K562 (cell line): ENCODE data around the gene UBE2L3. TPM values are rescaled to one million over a fixed set of nuclear protein-coding genes. Genes with fewer than 3 reads are reported as not detected.

ENCODE experiments used
- BHLHE40 ChIP-seq: IDR thresholded peaks from 2 replicates; pipeline ENCODE4 v1.6.1; 2011; ENCODE audit warnings: low read length, improper control_type of control experiment
- HDAC6 ChIP-seq: IDR thresholded peaks from 2 replicates; pipeline ENCODE4 v1.6.1; 2012; ENCODE audit warnings: low read depth, mild to moderate bottlenecking, control low read depth, inconsistent platforms, low read length, moderate library complexity
- JUN ChIP-seq, 2 experiments: sonication (generic) in 1 of 2; formaldehyde crosslinking in 1 of 2; IDR thresholded peaks; 2 replicates each; pipeline versions ENCODE4 v1.6.1 to v1.8.0; 2012 to 2022; ENCODE audit warnings: borderline replicate concordance in 2 of 2, mild to moderate bottlenecking in 2 of 2, improper control_type of control experiment in 1 of 2, low read depth in 1 of 2, low read length in 1 of 2, missing genetic modification reagents in 1 of 2
- PHF8 ChIP-seq: fragments of 200-600 bp; sonication (generic); IDR thresholded peaks from 2 replicates; pipeline ENCODE4 v1.6.1; 2012; ENCODE audit warnings: mixed run types, mild to moderate bottlenecking, inconsistent platforms, low read length, moderate library complexity, borderline replicate concordance
- POU5F1 ChIP-seq: fragments of 150-350 bp; IDR thresholded peaks from 2 replicates; pipeline ENCODE4 v1.6.1; 2014; ENCODE audit warnings: borderline replicate concordance, low read length, low read depth, mild to moderate bottlenecking; ENCODE audit not compliant: partially characterized antibody
- SMAD2 ChIP-seq: fragments of 150-350 bp; IDR thresholded peaks from 2 replicates; pipeline ENCODE4 v1.6.1; 2014; ENCODE audit warnings: low read depth, mild to moderate bottlenecking, low read length
- SMC3 ChIP-seq: conservative IDR thresholded peaks from 2 replicates; pipeline ENCODE4 v1.6.1; 2011; ENCODE audit warnings: low read depth, low read length, improper control_type of control experiment; ENCODE audit not compliant: insufficient read depth
- TCF3 ChIP-seq: sonication (generic); formaldehyde crosslinking; IDR thresholded peaks from 2 replicates; pipeline ENCODE4 v1.4.0; 2020; ENCODE audit warnings: mild to moderate bottlenecking, missing genetic modification reagents
- XRCC3 ChIP-seq: fragments of 450-650 bp; IDR thresholded peaks from 2 replicates; pipeline ENCODE4 v1.6.1; 2017; ENCODE audit warnings: mild to moderate bottlenecking, moderate library complexity
- polyA plus RNA-seq, 8 experiments: library from polyadenylated mRNA; depleted of rRNA in 4 of 8; stranded (reverse) in 5 of 8; unstranded in 3 of 8; fragments of >200 nt; fragmentation: Nextera tagmentation in 2 of 8; fragmentation: Illumina TruSeq in 1 of 8; extraction: Ambion mirVana in 2 of 8; extraction: Trizol in 1 of 8; gene quantifications; 2 replicates each; pipeline versions ENCODE4 v1.2.1 to v1.2.3, GENCODE V29; 2011 to 2014; ENCODE audit warnings: inconsistent platforms in 1 of 8, missing spikeins in 1 of 8
- total RNA-seq, 7 experiments: library from RNA; depleted of rRNA in 6 of 7; stranded (reverse); fragments of >200 nt in 6 of 7; fragmentation: Illumina TruSeq in 2 of 7; extraction: Trizol in 2 of 7; gene quantifications; 2 replicates each; pipeline versions ENCODE4 v1.2.1 to v1.2.3, GENCODE V29; 2011 to 2021; ENCODE audit warnings: low replicate concordance in 1 of 7
- TF ChIP-seq, protein P1 (sequence below): sonication (generic); formaldehyde crosslinking; IDR thresholded peaks from 2 replicates; pipeline ENCODE4 v1.8.1; 2023; ENCODE audit warnings: mild to moderate bottlenecking, missing genetic modification reagents
- TF ChIP-seq, protein P2 (sequence below): fragments of 200-600 bp; sonication (generic); IDR thresholded peaks from one replicate; pipeline ENCODE4 v1.6.1; 2012; ENCODE audit warnings: mild to moderate bottlenecking, low read depth, low read length, inconsistent platforms

The UBE2L3 gene
- total and polyA plus RNA-seq, 9 of the 15 experiments (the other 6 are each of a cell fraction or from before 2014, with no cell fraction given), result 215 to 625 (median 285) TPM

DNA sequence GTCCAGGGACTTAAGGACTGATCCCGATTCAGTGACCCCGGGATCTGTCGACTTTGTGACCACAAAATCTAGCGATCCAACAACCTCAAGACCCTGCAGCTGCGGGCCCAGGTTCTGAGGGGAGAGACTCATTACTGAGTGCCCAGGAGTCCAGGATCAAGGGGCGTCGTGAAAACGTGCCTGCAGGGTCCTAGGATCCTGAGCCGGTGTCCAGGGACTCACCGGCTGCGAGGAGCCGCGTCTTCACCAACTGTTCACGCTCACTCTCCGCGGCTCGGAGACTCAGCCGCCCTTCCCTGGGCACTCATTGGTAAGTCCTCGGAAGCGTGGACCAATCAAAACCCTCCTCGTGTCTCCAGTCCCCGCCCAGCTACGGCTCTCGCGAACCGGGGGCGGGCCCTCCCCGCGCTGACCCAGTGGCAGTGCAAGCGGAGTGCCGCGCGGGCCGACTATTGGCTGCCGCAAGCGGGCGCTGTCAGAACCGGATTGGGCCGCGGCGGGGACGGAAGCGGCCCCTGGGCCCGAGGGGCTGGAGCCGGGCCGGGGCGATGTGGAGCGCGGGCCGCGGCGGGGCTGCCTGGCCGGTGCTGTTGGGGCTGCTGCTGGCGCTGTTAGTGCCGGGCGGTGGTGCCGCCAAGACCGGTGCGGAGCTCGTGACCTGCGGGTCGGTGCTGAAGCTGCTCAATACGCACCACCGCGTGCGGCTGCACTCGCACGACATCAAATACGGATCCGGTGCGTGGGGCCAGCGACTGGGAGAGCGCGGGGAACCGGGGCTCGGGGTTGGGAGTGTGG lies 74.5 kb downstream of the UBE2L3 start, which contains the start of gene SDF2L1 (continued):
- TF ChIP-seq JUN (IDR thresholded peaks at IDR 0.05; ENCODE audit: borderline replicate concordance, low read depth, low read length) (peak; percentile 82), JUN (CRISPR knock-in tag; IDR thresholded peaks at IDR 0.05; ENCODE audit: borderline replicate concordance) (no peak), BHLHE40 (peak; percentile 88), POU5F1 (peak; percentile 66), HDAC6 (peak; percentile 94), TCF3 (CRISPR knock-in tag) (no peak), SMAD2 (peak; percentile 67; the same call in 1 of the 2 replicates), PHF8 (peak; percentile 98), XRCC3 (no peak), SMC3 (peak; percentile 7)
- TF ChIP-seq, protein P1, sequence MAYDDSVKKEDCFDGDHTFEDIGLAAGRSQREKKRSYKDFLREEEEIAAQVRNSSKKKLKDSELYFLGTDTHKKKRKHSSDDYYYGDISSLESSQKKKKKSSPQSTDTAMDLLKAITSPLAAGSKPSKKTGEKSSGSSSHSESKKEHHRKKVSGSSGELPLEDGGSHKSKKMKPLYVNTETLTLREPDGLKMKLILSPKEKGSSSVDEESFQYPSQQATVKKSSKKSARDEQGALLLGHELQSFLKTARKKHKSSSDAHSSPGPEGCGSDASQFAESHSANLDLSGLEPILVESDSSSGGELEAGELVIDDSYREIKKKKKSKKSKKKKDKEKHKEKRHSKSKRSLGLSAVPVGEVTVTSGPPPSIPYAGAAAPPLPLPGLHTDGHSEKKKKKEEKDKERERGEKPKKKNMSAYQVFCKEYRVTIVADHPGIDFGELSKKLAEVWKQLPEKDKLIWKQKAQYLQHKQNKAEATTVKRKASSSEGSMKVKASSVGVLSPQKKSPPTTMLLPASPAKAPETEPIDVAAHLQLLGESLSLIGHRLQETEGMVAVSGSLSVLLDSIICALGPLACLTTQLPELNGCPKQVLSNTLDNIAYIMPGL (CRISPR knock-in tag), result peak; percentile 99
- TF ChIP-seq, protein P2, sequence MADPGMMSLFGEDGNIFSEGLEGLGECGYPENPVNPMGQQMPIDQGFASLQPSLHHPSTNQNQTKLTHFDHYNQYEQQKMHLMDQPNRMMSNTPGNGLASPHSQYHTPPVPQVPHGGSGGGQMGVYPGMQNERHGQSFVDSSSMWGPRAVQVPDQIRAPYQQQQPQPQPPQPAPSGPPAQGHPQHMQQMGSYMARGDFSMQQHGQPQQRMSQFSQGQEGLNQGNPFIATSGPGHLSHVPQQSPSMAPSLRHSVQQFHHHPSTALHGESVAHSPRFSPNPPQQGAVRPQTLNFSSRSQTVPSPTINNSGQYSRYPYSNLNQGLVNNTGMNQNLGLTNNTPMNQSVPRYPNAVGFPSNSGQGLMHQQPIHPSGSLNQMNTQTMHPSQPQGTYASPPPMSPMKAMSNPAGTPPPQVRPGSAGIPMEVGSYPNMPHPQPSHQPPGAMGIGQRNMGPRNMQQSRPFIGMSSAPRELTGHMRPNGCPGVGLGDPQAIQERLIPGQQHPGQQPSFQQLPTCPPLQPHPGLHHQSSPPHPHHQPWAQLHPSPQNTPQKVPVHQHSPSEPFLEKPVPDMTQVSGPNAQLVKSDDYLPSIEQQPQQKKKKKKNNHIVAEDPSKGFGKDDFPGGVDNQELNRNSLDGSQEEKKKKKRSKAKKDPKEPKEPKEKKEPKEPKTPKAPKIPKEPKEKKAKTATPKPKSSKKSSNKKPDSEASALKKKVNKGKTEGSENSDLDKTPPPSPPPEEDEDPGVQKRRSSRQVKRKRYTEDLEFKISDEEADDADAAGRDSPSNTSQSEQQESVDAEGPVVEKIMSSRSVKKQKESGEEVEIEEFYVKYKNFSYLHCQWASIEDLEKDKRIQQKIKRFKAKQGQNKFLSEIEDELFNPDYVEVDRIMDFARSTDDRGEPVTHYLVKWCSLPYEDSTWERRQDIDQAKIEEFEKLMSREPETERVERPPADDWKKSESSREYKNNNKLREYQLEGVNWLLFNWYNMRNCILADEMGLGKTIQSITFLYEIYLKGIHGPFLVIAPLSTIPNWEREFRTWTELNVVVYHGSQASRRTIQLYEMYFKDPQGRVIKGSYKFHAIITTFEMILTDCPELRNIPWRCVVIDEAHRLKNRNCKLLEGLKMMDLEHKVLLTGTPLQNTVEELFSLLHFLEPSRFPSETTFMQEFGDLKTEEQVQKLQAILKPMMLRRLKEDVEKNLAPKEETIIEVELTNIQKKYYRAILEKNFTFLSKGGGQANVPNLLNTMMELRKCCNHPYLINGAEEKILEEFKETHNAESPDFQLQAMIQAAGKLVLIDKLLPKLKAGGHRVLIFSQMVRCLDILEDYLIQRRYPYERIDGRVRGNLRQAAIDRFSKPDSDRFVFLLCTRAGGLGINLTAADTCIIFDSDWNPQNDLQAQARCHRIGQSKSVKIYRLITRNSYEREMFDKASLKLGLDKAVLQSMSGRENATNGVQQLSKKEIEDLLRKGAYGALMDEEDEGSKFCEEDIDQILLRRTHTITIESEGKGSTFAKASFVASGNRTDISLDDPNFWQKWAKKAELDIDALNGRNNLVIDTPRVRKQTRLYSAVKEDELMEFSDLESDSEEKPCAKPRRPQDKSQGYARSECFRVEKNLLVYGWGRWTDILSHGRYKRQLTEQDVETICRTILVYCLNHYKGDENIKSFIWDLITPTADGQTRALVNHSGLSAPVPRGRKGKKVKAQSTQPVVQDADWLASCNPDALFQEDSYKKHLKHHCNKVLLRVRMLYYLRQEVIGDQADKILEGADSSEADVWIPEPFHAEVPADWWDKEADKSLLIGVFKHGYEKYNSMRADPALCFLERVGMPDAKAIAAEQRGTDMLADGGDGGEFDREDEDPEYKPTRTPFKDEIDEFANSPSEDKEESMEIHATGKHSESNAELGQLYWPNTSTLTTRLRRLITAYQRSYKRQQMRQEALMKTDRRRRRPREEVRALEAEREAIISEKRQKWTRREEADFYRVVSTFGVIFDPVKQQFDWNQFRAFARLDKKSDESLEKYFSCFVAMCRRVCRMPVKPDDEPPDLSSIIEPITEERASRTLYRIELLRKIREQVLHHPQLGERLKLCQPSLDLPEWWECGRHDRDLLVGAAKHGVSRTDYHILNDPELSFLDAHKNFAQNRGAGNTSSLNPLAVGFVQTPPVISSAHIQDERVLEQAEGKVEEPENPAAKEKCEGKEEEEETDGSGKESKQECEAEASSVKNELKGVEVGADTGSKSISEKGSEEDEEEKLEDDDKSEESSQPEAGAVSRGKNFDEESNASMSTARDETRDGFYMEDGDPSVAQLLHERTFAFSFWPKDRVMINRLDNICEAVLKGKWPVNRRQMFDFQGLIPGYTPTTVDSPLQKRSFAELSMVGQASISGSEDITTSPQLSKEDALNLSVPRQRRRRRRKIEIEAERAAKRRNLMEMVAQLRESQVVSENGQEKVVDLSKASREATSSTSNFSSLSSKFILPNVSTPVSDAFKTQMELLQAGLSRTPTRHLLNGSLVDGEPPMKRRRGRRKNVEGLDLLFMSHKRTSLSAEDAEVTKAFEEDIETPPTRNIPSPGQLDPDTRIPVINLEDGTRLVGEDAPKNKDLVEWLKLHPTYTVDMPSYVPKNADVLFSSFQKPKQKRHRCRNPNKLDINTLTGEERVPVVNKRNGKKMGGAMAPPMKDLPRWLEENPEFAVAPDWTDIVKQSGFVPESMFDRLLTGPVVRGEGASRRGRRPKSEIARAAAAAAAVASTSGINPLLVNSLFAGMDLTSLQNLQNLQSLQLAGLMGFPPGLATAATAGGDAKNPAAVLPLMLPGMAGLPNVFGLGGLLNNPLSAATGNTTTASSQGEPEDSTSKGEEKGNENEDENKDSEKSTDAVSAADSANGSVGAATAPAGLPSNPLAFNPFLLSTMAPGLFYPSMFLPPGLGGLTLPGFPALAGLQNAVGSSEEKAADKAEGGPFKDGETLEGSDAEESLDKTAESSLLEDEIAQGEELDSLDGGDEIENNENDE, result peak; percentile 72
